K562 (cell line): ENCODE measurements around the gene RASD2. TPM values are rescaled to one million over a fixed set of nuclear protein-coding genes. Genes with fewer than 3 reads are reported as not detected.

Experiments
- CEBPG ChIP-seq, 3 experiments: fragments of 200-800 bp in 1 of 3; sonication (Bioruptor generic) in 1 of 3; sonication (generic) in 1 of 3; formaldehyde crosslinking in 1 of 3; IDR thresholded peaks in 2 of 3; conservative IDR thresholded peaks in 1 of 3; 2 replicates each; pipeline versions ENCODE4 v1.6.1 to v1.8.0; 2016 to 2022; ENCODE audit warnings: missing compliant biosample characterization in 2 of 3, missing genetic modification characterization in 2 of 3, mild to moderate bottlenecking in 1 of 3, missing genetic modification reagents in 1 of 3
- E2F3 ChIP-seq: fragments of 250-450 bp; sonication (Bioruptor Pico); IDR thresholded peaks from 2 replicates; pipeline ENCODE4 v1.4.0; 2020; ENCODE audit warnings: mild to moderate bottlenecking
- EZH2 ChIP-seq: IDR thresholded peaks from 2 replicates; pipeline ENCODE4 v1.6.1; 2012; ENCODE audit warnings: low read depth, mild to moderate bottlenecking, inconsistent platforms, low read length, borderline replicate concordance
- GTF3C2 ChIP-seq: IDR thresholded peaks from 3 replicates; pipeline ENCODE4 v1.6.1; 2011; ENCODE audit warnings: borderline replicate concordance, mild to moderate bottlenecking, moderate library complexity; ENCODE audit not compliant: insufficient read length; ENCODE audit errors: extremely low read depth
- HSF4 ChIP-seq: fragments of 250-450 bp; sonication (Bioruptor Pico); IDR thresholded peaks from 2 replicates; pipeline ENCODE4 v2.1.2; 2022; ENCODE audit warnings: mild to moderate bottlenecking, moderate library complexity, borderline replicate concordance
- KAT8 ChIP-seq: fragments of 450-650 bp; IDR thresholded peaks from 2 replicates; pipeline ENCODE4 v1.6.1; 2016; ENCODE audit warnings: low read depth, mild to moderate bottlenecking
- POLR3A ChIP-seq: IDR thresholded peaks from 2 replicates; pipeline ENCODE4 v1.6.1; 2011; ENCODE audit warnings: borderline replicate concordance, mild to moderate bottlenecking, moderate library complexity; ENCODE audit not compliant: insufficient read length, insufficient read depth; ENCODE audit errors: extremely low read depth
- TAF7 ChIP-seq: fragments of 450-650 bp; IDR thresholded peaks from 2 replicates; pipeline ENCODE4 v1.6.1; 2016; ENCODE audit warnings: missing genetic modification characterization, missing compliant biosample characterization
- TRIM25 ChIP-seq: fragments of 450-650 bp; IDR thresholded peaks from 2 replicates; pipeline ENCODE4 v1.7.0; 2016; ENCODE audit warnings: borderline replicate concordance
- U2AF1 ChIP-seq: fragments of 200-400 bp; formaldehyde crosslinking; optimal IDR thresholded peaks from 2 replicates; pipeline ENCODE3; 2017; ENCODE audit warnings: mild to moderate bottlenecking, low read depth, low read length, moderate library complexity
- ZNF140 ChIP-seq: fragments of 250-450 bp; sonication (Bioruptor Pico); IDR thresholded peaks from 2 replicates; pipeline ENCODE4 v1.8.0; 2021; ENCODE audit warnings: moderate library complexity, mild to moderate bottlenecking, inconsistent platforms
- ZNF444 ChIP-seq: fragments of 250-450 bp; sonication (Bioruptor Pico); IDR thresholded peaks from 2 replicates; pipeline ENCODE4 v1.4.0; 2020; ENCODE audit warnings: mild to moderate bottlenecking, moderate library complexity
- ZNF583 ChIP-seq: fragments of 250-450 bp; sonication (Bioruptor Pico); IDR thresholded peaks from 2 replicates; pipeline ENCODE4 v1.4.0; 2020
- ZNF589 ChIP-seq: fragments of 200-800 bp; sonication (Bioruptor generic); IDR thresholded peaks from 2 replicates; pipeline ENCODE4 v1.6.1; 2016; ENCODE audit warnings: low read depth, missing genetic modification characterization, missing compliant biosample characterization
- polyA plus RNA-seq, 8 experiments: library from polyadenylated mRNA; depleted of rRNA in 4 of 8; stranded (reverse) in 5 of 8; unstranded in 3 of 8; fragments of >200 nt; fragmentation: Nextera tagmentation in 2 of 8; fragmentation: Illumina TruSeq in 1 of 8; extraction: Ambion mirVana in 2 of 8; extraction: Trizol in 1 of 8; gene quantifications; 2 replicates each; pipeline versions ENCODE4 v1.2.1 to v1.2.3, GENCODE V29; 2011 to 2014; ENCODE audit warnings: inconsistent platforms in 1 of 8, missing spikeins in 1 of 8
- total RNA-seq, 7 experiments: library from RNA; depleted of rRNA in 6 of 7; stranded (reverse); fragments of >200 nt in 6 of 7; fragmentation: Illumina TruSeq in 2 of 7; extraction: Trizol in 2 of 7; gene quantifications; 2 replicates each; pipeline versions ENCODE4 v1.2.1 to v1.2.3, GENCODE V29; 2011 to 2021; ENCODE audit warnings: low replicate concordance in 1 of 7
- TF ChIP-seq, protein P1 (sequence below): fragments of 450-650 bp; IDR thresholded peaks from 2 replicates; pipeline ENCODE4 v1.6.1; 2018; ENCODE audit not compliant: partially characterized antibody
- TF ChIP-seq, protein P2 (sequence below), 2 experiments: fragments of 250-450 bp in 1 of 2; fragments of 450-650 bp in 1 of 2; sonication (Bioruptor Pico) in 1 of 2; IDR thresholded peaks; 2 replicates each; pipeline versions ENCODE4 v1.6.1 to v1.8.0; 2016 to 2021; ENCODE audit warnings: mild to moderate bottlenecking in 2 of 2, moderate library complexity in 2 of 2, missing compliant biosample characterization in 1 of 2, missing genetic modification characterization in 1 of 2

The RASD2 gene
- total and polyA plus RNA-seq, 9 of the 15 experiments (the other 6 are each of a cell fraction or from before 2014, with no cell fraction given), result 0.05 TPM; not detected in 8

DNA sequence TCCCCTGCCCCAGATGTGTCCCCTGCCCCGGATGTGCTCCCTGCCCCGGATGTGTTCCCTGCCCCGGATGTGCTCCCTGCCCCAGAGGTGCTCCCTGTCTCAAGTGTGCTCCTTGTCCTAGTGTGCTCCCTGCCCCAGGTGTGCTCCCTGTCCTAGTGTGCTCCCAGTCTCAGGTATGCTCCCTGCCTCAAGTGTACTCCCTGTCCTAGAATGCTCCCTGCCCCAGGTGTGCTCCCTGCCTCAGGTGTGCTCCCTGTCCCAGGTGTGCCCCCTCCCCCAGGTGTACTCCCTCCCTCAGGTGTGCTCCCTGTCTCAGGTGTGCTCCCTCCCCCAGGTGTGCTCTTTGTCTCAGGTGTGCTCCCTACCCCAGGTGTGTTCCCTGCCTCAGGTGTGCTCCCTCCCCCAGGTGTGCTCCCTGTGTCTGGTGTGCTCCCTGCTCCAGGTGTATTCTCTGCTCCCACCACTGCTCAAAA is 48.7 kb upstream of the RASD2 start (continued):
- TF ChIP-seq ZNF140, result no peak
- peak; percentile 91 for TF ChIP-seq ZNF589 (CRISPR knock-in tag)
- no peak for TF ChIP-seq EZH2
- no peak for TF ChIP-seq U2AF1
- no peak for TF ChIP-seq GTF3C2
- no peak for TF ChIP-seq TRIM25
- TF ChIP-seq, protein P1, sequence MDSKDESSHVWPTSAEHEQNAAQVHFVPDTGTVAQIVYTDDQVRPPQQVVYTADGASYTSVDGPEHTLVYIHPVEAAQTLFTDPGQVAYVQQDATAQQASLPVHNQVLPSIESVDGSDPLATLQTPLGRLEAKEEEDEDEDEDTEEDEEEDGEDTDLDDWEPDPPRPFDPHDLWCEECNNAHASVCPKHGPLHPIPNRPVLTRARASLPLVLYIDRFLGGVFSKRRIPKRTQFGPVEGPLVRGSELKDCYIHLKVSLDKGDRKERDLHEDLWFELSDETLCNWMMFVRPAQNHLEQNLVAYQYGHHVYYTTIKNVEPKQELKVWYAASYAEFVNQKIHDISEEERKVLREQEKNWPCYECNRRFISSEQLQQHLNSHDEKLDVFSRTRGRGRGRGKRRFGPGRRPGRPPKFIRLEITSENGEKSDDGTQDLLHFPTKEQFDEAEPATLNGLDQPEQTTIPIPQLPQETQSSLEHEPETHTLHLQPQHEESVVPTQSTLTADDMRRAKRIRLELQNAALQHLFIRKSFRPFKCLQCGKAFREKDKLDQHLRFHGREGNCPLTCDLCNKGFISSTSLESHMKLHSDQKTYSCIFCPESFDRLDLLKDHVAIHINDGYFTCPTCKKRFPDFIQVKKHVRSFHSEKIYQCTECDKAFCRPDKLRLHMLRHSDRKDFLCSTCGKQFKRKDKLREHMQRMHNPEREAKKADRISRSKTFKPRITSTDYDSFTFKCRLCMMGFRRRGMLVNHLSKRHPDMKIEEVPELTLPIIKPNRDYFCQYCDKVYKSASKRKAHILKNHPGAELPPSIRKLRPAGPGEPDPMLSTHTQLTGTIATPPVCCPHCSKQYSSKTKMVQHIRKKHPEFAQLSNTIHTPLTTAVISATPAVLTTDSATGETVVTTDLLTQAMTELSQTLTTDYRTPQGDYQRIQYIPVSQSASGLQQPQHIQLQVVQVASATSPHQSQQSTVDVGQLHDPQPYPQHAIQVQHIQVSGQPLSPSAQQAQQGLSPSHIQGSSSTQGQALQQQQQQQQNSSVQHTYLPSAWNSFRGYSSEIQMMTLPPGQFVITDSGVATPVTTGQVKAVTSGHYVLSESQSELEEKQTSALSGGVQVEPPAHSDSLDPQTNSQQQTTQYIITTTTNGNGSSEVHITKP, result no peak
- TF ChIP-seq, protein P2, sequence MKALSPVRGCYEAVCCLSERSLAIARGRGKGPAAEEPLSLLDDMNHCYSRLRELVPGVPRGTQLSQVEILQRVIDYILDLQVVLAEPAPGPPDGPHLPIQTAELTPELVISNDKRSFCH (CRISPR knock-in tag; IDR thresholded peaks at IDR 0.05), result no peak
- TF ChIP-seq, protein P2 (tag; IDR thresholded peaks at IDR 0.05), result no peak
- TF ChIP-seq TAF7 (tag), result no peak
- no peak for TF ChIP-seq ZNF583 (CRISPR knock-in tag)
- TF ChIP-seq ZNF444 (CRISPR knock-in tag), result no peak
- TF ChIP-seq CEBPG (CRISPR knock-in tag; IDR thresholded peaks at IDR 0.05), result no peak
- TF ChIP-seq CEBPG (tag; conservative IDR thresholded peaks at IDR 0.05 in 1 of 2, IDR thresholded peaks at IDR 0.05 in 1 of 2), result no peak
- no peak for TF ChIP-seq KAT8
- TF ChIP-seq HSF4 (CRISPR knock-in tag), result no peak
- TF ChIP-seq E2F3 (CRISPR knock-in tag), result peak; percentile 28; the same call in 1 of the 2 replicates
- no peak for TF ChIP-seq POLR3A
